CMK (cell line): ENCODE measurements around the gene SPNS2.

Experiments used
- DNase-seq: peaks from one replicate; pipeline ENCODE4 v3.0.0-alpha.2; 2010; ENCODE audit warnings: low read depth

Gene SPNS2, protein sequence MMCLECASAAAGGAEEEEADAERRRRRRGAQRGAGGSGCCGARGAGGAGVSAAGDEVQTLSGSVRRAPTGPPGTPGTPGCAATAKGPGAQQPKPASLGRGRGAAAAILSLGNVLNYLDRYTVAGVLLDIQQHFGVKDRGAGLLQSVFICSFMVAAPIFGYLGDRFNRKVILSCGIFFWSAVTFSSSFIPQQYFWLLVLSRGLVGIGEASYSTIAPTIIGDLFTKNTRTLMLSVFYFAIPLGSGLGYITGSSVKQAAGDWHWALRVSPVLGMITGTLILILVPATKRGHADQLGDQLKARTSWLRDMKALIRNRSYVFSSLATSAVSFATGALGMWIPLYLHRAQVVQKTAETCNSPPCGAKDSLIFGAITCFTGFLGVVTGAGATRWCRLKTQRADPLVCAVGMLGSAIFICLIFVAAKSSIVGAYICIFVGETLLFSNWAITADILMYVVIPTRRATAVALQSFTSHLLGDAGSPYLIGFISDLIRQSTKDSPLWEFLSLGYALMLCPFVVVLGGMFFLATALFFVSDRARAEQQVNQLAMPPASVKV

DNA sequence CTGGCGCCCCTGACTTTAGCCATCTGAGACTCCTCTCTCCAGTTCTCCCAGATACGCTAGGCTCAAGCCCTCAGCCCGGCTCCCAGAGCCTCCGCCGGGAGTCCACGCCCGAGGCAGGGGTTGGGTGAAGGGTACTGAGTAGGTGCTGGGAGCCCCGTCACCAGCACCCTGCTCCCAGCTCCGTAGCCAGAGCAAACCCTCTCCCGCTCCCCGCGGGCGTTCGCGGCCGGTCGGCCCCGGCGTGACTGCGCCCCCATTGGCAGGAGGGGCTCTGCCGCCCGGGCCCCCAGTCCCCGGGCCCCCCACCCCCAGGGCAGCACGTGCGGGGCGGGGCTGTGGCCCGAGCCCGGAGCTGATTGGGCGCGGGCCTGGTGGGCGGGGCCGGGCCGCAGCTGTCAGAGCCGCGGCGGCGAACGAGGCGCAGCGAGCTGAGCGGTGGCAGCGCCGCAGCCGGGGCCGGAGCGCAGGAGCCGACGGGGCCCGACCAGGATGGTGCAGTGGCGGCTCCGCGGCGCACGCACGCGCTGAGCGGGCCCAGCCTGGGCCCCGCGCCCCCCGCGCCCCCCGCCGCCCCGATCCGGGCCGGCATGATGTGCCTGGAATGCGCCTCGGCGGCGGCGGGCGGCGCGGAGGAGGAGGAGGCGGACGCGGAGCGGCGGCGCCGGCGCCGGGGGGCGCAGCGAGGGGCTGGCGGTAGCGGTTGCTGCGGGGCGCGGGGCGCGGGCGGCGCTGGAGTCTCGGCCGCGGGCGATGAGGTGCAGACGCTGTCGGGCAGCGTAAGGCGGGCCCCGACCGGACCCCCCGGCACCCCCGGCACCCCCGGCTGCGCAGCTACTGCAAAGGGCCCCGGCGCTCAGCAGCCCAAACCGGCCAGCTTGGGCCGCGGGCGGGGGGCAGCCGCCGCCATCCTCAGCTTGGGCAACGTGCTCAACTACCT, at the start of gene SPNS2:
Gene SPNS2, plus strand, starts transcription at position 421 of the 937 bp plus-strand sequence. Its CDS starts 167 bp downstream, at position 588.
- DNase-seq: no peak

DNA sequence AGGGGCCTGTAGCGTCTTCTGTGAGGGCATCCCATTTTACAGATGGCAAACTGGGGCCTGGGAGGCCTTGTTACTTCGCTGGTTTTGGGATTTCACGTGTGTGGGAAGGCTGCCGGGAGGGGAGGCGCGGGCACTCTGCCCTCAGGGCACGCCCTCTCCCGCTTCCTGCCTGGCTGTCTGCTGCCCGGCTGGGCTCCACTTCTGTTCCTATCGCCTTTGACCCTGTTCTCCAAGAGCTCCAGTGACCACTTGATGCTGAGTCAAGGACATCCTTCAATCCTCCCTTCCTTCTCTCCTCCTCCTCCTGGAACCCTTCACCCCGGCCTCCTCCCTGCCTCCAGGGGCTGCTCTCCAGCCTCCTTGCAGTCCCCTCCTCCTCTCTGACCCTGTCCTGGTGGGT, 48.9 kb upstream of the SPNS2 start:
- no peak for DNase-seq

DNA sequence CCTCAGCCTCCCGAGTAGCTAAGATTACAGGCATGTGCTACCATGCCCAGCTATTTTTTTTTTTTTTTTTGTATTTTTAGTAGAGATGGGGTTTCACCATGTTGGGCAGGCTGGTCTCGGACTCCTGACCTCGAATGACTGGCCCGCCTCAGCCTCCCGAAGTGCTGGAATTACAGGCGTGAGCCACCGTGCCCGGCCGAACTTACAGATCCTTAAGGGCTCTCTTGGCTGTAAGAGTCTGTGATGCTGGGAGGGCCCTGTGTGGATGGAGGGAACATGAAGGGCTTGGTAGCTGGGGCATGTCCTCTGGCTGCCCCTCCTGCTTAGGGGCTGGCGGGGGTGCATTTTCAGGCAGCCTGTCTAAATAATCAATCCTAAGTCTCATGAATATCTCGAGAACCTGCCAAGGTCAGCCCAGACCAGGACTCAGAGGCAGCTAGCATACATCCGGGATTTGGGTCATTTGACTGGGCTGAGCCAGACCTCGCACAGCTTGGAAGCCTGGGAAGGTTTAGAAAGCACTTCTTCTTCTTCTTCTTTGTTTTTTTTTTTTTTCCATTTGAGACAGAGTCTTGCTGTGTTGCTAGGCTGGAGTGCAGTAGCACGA, 47.9 kb upstream of the SPNS2 start:
- DNase-seq: no peak

DNA sequence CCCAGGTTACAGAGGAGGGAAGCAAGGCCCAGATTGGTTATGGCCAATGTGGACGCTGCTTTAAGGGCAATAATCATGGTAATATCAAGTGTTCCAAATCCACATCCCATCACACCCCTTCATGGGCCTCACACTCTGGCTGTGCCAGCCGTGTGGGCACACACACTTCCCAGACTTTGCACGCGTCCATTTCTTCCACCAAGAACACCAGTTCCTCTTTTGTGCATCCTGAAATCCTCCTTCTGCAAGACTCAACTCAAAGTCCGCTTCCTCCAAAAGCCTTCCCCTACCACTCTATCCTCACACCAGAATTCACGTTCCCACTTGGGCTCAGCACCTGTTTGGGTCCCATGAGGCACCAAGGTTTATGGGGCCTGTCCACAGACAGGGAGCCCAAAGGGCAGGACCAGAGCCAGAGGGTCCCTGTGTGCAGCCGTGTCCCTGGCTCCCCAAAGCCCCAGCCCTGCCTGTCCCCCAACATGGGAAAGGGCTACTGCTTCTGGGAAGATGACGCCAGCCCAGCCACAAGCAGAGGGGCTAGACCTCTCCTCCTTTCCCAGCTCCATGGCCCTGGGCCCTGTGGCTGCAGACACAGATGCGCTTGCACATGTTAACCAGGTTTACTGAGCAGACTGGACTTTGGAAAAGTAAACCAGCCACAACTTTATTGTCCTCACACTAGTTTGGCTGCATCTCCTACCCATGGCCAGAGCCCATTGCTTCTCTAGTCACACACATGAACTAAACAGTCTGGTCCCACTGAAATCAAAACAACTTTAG, 44.7 kb upstream of the SPNS2 start:
- no peak for DNase-seq

DNA sequence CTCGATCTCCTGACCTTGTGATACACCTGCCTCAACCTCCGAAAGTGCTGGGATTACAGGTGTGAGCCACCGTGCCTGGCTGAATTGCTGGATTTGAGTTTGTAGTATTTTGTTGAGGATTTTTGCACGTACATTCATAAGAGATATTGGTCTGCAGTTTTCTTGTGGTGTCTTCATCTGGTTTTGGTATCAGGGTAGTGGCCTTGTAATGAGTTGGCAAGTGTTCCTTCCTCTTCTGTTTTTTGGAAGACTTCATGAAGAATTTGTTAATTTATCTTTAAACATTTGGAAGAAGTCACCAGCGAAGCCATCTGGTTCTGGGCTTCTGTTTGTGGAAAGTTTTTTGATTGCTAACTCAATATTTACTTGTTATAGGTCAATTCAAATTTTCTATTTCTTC, 38.0 kb upstream of the SPNS2 start:
- DNase-seq: no peak

DNA sequence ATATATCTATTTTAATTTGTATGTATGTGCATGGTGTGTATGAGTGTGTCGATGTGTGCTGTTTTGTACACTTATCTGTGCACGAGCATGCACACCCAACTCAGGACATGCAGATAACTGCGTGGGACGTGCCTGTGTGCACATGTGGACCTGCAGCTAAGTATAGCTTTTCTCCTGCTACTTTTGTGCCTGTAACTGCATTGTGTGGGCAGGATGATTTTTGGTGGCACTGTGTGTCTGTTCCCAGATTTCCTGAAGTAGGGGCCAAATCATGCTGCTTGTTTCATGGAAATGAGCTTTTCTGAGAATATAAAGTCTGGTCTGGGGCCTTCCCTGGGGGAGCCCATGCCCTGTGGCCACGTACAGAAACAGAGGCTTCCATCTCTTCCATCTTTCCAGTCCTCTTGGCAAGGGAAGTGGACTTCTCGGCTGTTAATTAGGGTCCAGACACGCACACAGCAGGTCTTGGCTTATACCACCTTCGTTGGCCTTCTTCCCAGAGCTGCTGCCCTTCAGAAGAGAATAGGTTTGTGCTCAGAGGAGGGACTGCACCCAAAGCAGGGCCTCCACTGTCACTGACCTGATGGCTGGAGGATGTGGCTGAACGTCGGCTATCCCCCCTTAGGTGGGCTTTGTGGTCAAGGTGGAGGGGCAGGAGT, 34.7 kb upstream of the SPNS2 start:
- DNase-seq: no peak

DNA sequence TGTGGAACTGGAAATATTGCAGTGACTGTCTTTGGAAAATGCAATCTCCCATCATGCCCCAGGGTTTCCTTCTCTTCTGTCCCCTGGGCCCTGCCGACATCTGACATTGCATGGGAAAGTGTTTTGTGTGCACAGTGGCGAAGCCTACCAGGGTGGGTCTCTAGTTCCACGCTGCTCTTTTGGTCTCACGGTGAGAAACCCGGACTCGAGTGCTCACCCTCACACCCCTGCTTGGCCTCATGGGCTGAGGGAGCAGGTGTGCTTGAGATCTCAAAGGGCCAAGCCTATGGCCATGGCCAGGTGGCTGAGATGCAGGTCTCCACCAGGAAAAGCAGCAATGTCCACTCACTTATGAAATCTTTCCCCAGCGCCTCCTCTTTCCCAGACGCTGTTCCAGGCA, 32.9 kb upstream of the SPNS2 start:
- DNase-seq: no peak

DNA sequence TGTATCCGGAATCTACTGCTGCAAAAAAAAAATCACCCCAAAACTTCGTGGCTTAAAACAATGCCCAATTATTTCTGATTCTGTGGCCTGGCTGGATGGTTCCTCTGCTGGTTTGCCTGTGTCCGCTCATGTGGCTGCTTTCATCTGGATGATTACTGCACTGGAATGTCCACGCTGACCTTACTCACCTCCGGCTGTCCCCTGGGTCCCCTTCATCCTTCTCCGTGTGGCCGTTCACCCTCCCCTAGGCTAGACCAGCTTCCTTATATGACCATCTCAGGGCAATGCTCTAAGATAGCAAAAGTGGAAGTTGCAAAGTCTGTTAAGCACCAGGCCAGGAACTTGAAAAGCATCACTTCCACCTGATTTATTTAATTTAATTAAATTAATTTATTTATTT, 31.4 kb upstream of the SPNS2 start:
- DNase-seq: no peak

DNA sequence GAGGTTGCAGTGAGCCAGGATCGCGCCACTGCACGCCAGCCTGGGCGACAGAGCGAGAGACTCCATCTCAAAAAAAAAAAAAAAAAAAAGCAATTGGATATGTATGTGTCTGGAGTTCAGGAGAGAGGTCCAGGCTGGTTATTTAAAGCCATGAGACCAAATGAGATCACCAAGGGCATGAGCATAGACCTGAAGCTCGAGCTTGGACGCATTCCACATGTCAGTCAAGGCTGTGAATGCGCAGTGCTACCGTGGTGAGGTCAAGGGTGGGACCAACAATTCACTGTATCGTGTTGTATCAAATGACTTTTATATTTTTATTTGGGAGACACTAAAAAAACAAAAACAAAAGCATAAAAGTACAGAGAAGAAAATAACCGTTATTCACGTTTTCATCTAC, 29.1 kb upstream of the SPNS2 start:
- no peak for DNase-seq

DNA sequence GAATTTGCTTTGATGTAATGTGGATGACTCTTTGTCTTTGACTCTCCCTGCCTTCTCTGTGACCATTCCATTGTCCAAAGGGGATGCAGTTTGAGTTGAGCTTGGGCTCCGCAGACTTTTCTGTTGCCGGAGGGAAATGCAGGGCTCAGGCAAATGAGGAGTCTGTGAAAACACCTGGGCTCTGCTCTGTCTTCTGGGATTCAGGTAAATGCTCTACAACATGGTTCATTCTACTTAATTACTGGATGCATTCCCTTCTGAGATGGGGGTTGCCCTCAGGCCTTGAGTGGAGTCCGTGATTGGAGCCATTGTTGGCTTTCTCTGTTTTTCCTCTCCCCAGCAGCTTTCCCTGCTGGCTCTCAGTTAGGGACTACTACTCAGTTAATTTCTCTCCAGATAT, 26.4 kb upstream of the SPNS2 start:
- DNase-seq: no peak

DNA sequence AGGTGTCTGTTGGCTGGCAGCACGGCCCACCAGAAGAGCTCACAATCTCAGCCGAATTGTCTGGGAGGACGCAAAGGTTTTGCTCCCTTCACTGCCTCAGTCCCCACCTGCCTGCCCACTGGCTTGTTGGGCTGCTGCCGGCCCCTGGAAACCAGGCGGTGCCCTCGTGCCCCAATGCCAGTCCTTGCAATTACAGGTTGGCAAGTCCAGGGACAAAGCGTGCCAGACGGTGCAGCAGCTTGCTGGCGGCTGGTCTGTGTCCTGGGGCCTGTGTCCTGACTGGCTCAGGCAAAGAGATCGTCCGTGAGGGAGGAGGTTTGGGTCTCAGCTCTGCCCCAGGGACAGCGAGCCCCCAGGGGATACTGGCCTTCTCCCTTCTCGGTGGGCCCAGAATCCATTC, 24.6 kb upstream of the SPNS2 start:
- no peak for DNase-seq

DNA sequence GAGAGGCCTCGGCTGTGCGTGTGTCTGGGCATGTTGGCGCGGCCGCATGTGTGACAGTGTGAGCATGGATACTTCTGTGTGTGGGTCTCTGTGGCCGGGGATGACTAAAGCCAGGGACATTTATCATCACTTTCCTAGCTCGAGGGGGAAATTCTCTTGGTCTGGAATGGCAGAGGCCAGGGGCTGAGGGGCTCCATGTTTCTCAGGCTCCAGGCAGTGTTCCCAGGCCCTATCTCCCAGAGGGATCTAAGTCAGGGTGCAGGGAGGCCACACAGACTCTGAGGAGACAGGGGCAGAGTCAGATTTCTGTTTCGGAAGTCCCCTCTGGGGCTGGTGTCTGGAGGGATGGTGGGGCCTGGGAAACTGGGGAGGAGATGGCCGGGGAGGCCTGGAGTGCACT, 23.7 kb upstream of the SPNS2 start:
- DNase-seq: no peak

DNA sequence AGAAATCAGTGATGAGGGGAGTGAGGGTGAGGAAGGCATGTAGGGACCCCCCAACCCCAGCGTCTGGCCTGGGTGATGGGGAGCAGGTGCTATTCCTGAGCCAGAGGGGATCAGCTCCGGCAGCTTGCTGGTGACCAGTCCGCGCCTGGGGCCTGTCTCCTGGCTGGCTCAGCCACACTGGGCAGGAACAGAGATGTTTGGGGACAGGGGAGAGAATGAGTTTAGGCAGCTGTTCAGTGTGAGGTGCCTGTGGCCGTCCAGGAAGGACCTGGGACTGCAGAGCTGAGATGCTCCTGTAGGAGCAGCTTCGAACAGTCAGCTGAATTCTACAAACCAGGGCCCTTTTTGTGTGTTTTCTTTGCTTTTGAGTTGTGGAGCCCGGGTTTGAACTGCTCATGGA, 23.2 kb upstream of the SPNS2 start:
- no peak for DNase-seq

DNA sequence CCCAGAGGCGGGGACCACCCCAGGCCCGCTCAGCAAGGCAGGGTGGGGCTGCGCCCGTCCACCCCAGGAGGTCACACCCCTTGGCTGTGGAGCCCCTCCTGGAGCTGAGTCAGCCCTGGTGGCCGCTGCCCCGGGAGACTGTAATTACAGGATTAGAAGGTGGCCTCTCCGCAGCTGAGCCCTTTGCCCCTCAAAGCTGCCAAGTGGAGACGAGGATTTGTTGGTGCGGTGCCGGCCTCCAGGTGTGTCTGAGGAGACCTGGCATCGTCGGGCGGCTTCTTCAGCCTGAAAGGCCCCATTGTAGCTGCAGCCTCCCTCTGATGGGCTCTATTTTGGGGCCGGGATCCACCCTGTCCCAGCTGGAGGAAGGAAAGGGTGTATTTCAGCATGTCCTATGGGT, 22.7 kb upstream of the SPNS2 start:
- no peak for DNase-seq

DNA sequence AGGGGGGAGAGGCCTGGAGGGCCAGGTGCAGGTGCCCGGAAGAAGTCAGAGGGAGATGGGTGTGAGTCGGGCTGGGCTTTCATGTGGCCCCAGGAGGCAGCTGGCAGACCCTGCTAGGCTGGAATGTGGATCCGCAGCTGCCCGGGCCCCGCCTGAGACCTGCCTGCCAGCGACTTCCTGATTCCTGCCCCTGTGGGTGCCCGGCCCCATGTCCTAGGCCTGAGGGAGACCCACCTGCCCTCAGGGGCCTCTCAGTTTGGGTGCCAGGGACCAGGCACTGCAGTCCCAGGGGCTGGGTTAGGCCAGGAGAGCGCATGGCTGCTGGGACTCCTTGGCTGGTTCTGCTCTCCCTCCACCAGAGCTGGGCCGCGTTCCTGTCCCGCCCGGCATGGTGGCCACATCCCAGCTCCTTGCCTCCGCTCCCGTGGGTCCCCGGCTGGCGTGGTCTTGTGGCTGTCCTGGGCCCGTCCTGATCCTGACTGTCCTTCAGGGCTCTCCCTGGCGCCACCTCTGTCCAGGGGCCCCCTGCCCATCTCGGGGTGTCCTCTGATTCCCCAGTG, 22.1 kb upstream of the SPNS2 start:
- DNase-seq: no peak

DNA sequence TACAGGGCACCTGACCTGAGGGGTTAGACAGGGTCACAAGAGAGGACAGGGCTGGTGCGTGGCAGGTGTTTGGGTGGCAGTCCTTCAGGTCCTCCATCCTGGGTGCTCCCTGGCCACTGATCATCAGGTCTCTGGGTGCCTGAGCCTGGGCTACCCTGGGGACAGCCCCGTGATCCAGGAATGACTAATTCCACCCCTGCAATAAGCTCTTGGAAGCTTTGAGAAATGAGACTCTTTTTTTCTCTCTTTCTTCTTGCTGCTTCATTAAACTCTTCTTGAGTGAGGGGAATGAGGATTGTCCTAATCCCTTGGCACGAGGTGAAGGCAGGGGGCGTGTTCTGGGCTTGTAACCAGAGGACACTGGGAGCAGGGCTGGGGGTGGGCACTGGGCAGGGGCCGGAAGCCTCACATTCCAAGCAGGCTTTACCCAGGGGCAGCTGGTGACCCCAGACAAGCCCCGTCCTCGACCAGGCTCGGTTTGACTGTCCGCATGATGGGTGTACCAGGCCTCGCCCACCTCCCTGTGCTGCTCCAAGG, 21.4 kb upstream of the SPNS2 start:
- no peak for DNase-seq

DNA sequence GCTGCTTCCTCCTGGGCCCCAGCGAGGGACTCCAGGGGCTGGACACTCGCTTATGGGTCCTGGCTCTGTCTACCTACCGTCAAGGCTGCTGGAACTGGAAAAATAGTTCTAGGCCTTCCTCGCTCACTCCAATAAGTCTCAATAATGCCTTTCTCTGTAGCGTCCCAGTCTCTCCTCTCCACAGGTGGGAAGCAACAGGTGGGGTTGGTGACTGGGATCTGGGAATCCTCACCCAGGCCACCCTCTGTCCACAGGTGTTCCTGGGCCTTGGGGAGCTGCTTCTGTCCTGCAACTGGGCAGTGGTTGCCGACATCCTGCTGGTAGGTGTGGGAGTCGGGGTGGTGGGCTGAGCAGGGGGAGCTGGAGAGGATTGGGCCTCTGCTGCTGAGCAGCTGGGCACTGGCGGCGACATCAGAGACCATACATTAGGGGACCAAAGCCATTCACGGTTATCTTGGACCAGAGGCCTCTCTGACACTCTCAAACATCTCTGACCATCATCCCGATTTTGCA, 20.3 kb upstream of the SPNS2 start:
- DNase-seq: no peak

DNA sequence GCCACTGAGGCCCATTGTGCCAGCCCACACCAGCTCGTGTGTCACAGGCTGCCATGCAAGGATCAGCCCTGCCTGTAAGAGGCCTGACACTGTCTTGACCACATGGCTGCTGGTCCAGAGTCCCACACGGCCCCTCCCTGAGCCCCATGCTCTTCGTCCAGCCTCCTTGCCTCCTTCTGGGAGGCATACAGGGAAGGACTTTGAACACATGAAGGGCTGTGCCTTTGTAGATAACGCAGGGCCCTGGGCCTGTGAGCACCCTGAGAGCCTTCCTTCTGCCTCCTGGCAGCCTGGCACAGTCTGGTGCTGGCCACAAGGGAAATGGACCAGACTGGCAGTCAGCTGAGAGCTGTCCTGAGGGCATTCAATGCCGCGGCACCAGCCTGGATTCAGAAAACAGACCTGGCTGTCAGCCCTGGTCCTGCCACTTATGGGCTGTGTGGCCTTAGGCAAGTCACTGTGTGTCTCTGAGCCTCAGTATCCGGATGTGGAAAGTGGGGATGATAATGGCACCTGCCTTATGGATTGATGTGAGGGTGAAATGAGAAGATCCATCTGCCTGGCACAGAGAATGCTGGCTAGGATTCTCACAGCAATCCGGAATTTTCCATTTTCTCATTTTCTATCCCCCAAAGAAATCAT, 19.2 kb upstream of the SPNS2 start:
- no peak for DNase-seq

DNA sequence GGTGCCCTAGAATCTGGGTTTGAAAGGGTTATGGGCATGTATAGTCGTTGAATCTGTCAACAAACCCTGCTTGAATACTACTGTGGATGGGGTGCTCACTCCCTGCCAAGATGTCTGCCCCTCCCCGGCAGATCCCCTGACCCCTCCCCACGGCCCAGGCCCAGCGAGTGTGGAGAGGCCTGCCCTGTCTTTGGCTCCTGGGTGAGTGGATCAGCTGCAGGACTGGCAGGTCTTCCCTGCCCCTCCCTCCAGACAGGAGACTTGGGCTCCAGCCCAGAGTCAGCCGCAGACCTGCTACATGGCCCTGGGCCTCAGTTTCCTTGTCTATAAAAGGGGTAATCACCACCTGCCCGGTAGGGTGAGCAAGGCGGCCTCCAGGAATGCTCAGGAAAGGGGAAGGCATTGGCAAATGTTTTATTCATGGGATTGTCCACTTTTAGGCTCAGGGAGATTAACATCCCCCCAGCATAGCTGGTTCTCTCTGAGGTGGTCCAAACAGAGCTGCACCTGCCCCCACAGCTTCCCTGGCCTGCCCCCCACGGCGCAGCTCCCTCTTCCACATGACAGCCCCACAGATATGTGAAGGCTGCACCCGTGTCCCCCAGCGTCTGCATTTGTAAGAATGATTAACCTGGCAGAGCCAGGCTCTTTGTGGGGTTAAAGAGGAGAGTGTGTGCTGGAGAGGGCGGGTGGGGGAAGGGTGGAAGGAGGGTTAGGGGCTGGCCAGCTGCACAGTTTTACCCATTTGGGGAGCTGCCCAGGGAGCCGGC, 18.5 kb upstream of the SPNS2 start:
- no peak for DNase-seq
